ENCODE results near the gene EGFL7. TPM values are rescaled to one million over a fixed set of nuclear protein-coding genes. Genes with fewer than 3 reads are reported as not detected.

Gene EGFL7
- total and polyA plus RNA-seq, 7 donors = 34.7 to 73.4 (median 48.6) TPM

GRCh38 chr9:136665111-136665703 is 2.5 kb downstream of the EGFL7 start:
- H3K9me3 ChIP-seq = no peaks in the 10 kb centered on the region
- no peak for DNase-seq
- peaks cover 0 to 6% of the 10 kb centered on the region in 2 donors for H3K36me3 ChIP-seq (ENCODE audit: insufficient read depth in 1 of 2, low read depth in 1 of 2)
- intact Hi-C loops (cut with DNase I) = no loop called here
- peak overlapping the region; percentile 70 for H3K4me3 ChIP-seq
- 11 to 21% (median 20%) methylated on average over 12 to 46 of the region's 49 CpGs for WGBS, 3 donors
- no peak for ATAC-seq
- TF ChIP-seq CTCF (IDR thresholded peaks at IDR 0.05) = no peak
- H3K27ac ChIP-seq = peak overlapping the region; percentile 74
- no peaks in the 10 kb centered on the region for H3K4me1 ChIP-seq
- H3K27me3 ChIP-seq (ENCODE audit: insufficient read depth in 3 of 3, low read length in 2 of 3) = peaks cover 0 to 30% (median 7%) of the 10 kb centered on the region in 3 donors

GRCh38 chr9:136665704-136666371 is 3.1 kb downstream of the EGFL7 start:
- WGBS, 3 donors = 1 to 3% (median 1%) methylated on average over 30 to 109 of the region's 109 CpGs
- peak overlapping the region; percentile 70 for H3K4me3 ChIP-seq
- intact Hi-C loops (cut with DNase I) = no loop called here
- ATAC-seq = no peak
- peaks cover 0 to 30% (median 7%) of the 10 kb centered on the region in 3 donors for H3K27me3 ChIP-seq (ENCODE audit: insufficient read depth in 3 of 3, low read length in 2 of 3)
- peak overlapping the region; percentile 39 for H3K27ac ChIP-seq
- H3K9me3 ChIP-seq = no peaks in the 10 kb centered on the region
- no peak for DNase-seq
- peaks cover 0 to 12% of the 10 kb centered on the region in 2 donors for H3K36me3 ChIP-seq (ENCODE audit: insufficient read depth in 1 of 2, low read depth in 1 of 2)
- no peaks in the 10 kb centered on the region for H3K4me1 ChIP-seq
- peak; percentile 15 for TF ChIP-seq CTCF (IDR thresholded peaks at IDR 0.05)

- peak overlapping the region; percentile 39 for H3K27ac ChIP-seq
- H3K9me3 ChIP-seq = no peaks in the 10 kb centered on the region
- TF ChIP-seq CTCF (IDR thresholded peaks at IDR 0.05) = no peak
- DNase-seq = no peak
- H3K4me3 ChIP-seq = peak overlapping the region; percentile 60
- ATAC-seq = peak in 3 of 4 donors; percentile 6 to 67 (median 43)
- peaks cover 0 to 12% of the 10 kb centered on the region in 2 donors for H3K36me3 ChIP-seq (ENCODE audit: insufficient read depth in 1 of 2, low read depth in 1 of 2)
- H3K27me3 ChIP-seq (ENCODE audit: insufficient read depth in 3 of 3, low read length in 2 of 3) = peaks cover 0 to 30% (median 7%) of the 10 kb centered on the region in 3 donors
- no peaks in the 10 kb centered on the region for H3K4me1 ChIP-seq
- 8 to 13% (median 10%) methylated on average over 27 to 35 of the region's 35 CpGs for WGBS, 3 donors
- intact Hi-C loops (cut with DNase I) = no loop called here
Measured at GRCh38 chr9:136666372-136667213, 3.9 kb downstream of the EGFL7 start.

GRCh38 chr9:136667214-136667939 is 4.7 kb downstream of the EGFL7 start:
- no peaks in the 10 kb centered on the region for H3K4me1 ChIP-seq
- WGBS, 3 donors = 56 to 65% (median 64%) methylated on average over 20 to 21 of the region's 21 CpGs
- H3K36me3 ChIP-seq (ENCODE audit: insufficient read depth in 1 of 2, low read depth in 1 of 2) = peaks cover 0 to 12% of the 10 kb centered on the region in 2 donors
- peak overlapping the region; percentile 39 for H3K27ac ChIP-seq
- ATAC-seq (no peak), DNase-seq (no peak)
- H3K27me3 ChIP-seq (ENCODE audit: insufficient read depth in 3 of 3, low read length in 2 of 3) = peaks cover 0 to 30% (median 7%) of the 10 kb centered on the region in 3 donors
- no peak for TF ChIP-seq CTCF (IDR thresholded peaks at IDR 0.05)
- H3K9me3 ChIP-seq = no peaks in the 10 kb centered on the region
- peak overlapping the region; percentile 60 for H3K4me3 ChIP-seq
- intact Hi-C loops (cut with DNase I) = no loop called here
